GM21390 (cell line): ENCODE results near the gene DCLK1.
"Not testable (repeated sequence)": the region's sequence is repeated elsewhere in the genome, so short reads cannot be mapped to it uniquely, and the experiment has no call there.

ENCODE experiments used
- ATAC-seq: cut with Tn5 transposase; IDR thresholded peaks from one replicate; pipeline ENCODE4 v1.9.1; 2021; ENCODE audit not compliant: unreplicated experiment

DCLK1 gene

GRCh38 chr13:36088463-36088862 is 42.7 kb downstream of the DCLK1 start:
- no peak for ATAC-seq

DNA sequence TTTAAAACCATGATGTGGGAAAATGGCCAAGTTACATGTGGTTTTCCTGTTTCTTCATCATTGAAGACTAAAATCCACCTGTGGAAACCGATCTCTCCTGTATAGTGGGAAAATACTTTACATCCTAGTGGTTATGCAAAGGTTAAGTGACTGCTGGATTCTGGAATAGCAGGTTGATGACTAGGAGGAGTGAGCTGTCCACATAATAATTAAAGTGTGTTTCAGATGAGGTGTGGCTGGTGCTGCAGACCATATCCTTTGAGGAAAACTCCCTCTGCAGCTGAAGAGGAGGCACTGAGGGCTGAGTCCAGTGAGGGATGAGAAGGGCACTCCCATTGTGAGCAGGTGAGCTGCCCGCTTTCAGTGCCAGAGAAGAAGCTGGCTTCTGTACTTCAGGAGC is 43.2 kb downstream of the DCLK1 start:
- ATAC-seq = no peak

GRCh38 chr13:36086117-36086516 is 45.1 kb downstream of the DCLK1 start:
- ATAC-seq = no peak

DNA sequence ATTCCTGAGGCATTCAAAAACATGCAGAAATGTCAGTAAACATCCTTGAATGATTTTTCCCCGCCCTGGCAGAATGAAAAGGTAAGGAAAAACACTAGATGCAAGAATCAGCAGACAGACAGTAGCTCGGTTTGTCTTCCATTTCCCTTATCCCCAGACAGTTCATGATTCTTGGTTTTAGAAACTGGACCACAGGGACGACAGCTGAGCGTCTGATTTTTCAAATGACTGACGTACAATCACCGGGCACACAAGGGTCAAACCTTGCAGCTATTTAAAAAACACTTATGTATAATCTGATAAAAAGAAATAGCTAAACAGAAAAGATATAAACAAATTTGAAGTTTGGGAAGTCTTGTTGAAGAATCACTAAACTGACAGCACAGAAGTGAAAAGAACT is 47.1 kb downstream of the DCLK1 start:
- ATAC-seq = no peak

- no peak for ATAC-seq
Observed at GRCh38 chr13:36082806-36083205, 48.4 kb downstream of the DCLK1 start.

GRCh38 chr13:36082396-36082795 is 48.8 kb downstream of the DCLK1 start:
- no peak for ATAC-seq

GRCh38 chr13:36076211-36076610 is 55.0 kb downstream of the DCLK1 start:
- ATAC-seq = no peak

DNA sequence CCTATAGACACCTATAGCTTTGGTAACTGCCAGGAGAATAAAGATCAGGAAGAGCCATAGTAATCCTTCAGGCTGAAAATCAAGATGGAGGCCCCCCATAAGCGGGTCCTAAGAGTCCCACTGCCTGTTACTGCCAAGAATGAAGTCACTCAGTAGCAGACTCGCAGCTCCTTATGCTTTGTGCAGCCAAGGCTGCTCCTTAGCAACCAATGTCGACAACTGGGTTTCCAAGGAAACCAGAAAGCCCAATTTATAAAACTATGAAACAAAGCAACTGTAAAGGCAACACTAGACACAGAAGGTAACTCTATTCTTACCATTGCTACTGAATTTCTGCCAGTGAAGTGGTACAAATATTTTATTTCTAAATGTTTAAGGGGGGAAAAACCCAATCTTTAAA is 56.5 kb downstream of the DCLK1 start:
- ATAC-seq = no peak

GRCh38 chr13:36072152-36072935 is 58.8 kb downstream of the DCLK1 start:
- ATAC-seq = no peak

DNA sequence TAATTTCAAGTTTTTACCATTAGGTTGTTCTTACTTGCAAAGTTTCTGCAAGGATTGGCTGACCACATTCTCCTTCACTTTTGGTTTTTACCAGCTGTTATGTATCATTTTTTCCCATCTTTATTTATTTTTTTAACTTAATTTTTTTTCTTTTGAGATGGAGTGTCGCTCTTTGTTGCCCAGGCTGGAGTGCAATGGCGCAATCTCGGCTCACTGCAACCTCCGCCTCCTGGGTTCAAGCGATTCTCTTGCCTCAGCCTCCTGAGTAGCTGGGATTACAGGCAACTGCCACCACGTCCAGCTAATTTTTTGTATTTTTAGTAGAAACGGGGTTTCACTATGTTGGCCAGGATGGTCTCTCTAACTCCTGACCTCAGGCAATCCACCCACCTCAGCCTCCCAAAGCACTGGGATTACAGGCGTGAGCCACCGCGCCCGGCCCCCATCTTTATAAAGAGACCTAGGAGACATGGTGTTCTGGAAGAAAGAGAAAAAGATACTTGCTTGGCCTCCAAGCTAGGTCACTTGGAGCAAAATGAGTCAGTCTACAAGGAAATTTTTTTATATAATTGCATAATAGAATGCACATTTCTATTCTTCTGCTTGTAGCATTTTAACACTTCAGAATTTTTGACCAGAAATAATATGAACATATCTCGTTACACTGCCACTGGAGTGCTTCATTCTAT is 60.5 kb downstream of the DCLK1 start:
- not testable (repeated sequence) for ATAC-seq

DNA sequence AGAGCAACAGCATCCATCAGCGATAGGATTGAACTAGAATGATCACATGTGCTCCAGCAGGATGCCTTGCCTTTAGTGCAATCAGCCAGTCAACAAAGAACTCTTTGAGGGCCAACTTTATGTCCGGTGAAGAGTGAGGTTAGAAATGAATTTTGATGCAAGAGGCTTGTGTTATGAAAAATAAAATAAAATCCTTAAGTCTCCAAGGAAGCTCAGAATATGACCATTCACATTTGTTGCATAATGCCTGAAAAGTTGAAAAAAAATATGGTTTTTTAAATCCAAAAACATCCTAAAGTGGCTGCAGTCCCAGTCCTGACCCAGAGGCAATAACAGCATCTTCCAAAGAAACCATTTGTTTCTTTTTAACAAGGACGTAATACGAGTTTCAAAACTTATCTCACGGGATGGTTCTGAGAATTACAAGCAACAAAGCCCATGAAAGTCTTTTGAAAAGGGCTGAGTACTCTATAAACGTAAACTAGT is 61.3 kb downstream of the DCLK1 start:
- ATAC-seq = no peak

DNA sequence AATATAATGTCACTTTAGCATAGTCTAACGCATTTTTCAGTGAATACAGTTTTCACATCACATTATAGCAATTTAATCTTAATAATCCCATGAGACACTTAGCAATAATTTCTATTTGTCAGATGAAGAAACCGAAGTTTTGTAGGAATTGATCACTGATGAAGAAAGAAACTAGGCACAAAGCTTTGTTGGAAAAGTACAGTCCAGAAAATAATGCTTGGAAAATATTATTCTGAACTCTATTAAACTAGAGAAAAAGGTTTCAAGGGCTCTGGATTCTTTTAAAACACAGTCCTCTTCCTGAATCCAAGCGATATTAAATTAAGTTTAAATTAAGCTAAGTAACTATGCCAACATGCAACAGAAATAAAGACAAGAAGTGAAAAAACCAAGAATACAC is 62.2 kb downstream of the DCLK1 start:
- no peak for ATAC-seq

- no peak for ATAC-seq
Observed at GRCh38 chr13:36068566-36068965, 62.6 kb downstream of the DCLK1 start.

GRCh38 chr13:36067746-36068381 is 63.3 kb downstream of the DCLK1 start:
- ATAC-seq = no peak

GRCh38 chr13:36062249-36062648 is 68.9 kb downstream of the DCLK1 start:
- no peak for ATAC-seq

GRCh38 chr13:36061621-36062020 is 69.6 kb downstream of the DCLK1 start:
- ATAC-seq = no peak

GRCh38 chr13:36061054-36061453 is 70.1 kb downstream of the DCLK1 start:
- no peak for ATAC-seq

GRCh38 chr13:36059321-36059720 is 71.9 kb downstream of the DCLK1 start:
- ATAC-seq = no peak

GRCh38 chr13:36058116-36058515 is 73.1 kb downstream of the DCLK1 start:
- no peak for ATAC-seq

- no peak for ATAC-seq
Observed at GRCh38 chr13:36057547-36057946, 73.6 kb downstream of the DCLK1 start.

GRCh38 chr13:36057041-36057440 is 74.1 kb downstream of the DCLK1 start:
- ATAC-seq = no peak

DNA sequence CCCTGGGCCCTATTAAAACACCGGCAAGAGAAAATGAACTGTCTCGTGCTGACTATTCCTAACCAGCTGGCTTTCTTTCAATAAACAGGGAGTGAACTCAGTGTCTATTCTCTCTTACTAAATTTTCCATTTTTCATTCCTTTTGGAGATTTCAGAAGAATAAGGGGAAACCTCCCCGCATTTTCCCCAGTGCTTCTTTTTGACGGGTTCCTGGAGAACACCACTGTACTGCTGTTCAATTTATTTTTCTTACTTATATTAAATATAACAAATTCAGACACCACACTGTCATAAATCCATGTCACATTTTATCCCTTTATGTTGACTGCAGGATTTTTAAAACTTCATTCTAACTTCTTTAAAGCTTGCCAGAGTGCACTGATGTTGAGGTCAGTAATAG is 75.8 kb downstream of the DCLK1 start:
- no peak for ATAC-seq
